Loucy (cell line): Measurements from ENCODE around the gene COL24A1.

ENCODE experiments used
- H2AFZ ChIP-seq: fragments of 200-600 bp; sonication (generic); 2 replicates; pipeline ENCODE4 v1.6.0; 2016; ENCODE audit warnings: antibody characterized with exemption, mild to moderate bottlenecking, low read length, moderate library complexity
- H3F3A ChIP-seq: fragments of 200-600 bp; 2 replicates; pipeline ENCODE4 v1.6.0; 2016; ENCODE audit warnings: antibody characterized with exemption, low read depth, mild to moderate bottlenecking
- H3K27me3 ChIP-seq: fragments of 200-600 bp; sonication (generic); 2 replicates; pipeline ENCODE4 v1.6.1; 2014; ENCODE audit warnings: low read length, mild to moderate bottlenecking; ENCODE audit not compliant: insufficient read depth, poor library complexity, severe bottlenecking
- H3K36me3 ChIP-seq: fragments of 200-600 bp; sonication (generic); 2 replicates; pipeline ENCODE4 v1.6.1; 2016; ENCODE audit warnings: low read length; ENCODE audit not compliant: insufficient read depth
- H3K4me1 ChIP-seq: fragments of 200-600 bp; sonication (generic); 2 replicates; pipeline ENCODE4 v1.5.1; 2014; ENCODE audit warnings: low read length, mild to moderate bottlenecking; ENCODE audit not compliant: insufficient read depth, poor library complexity, severe bottlenecking
- H3K4me2 ChIP-seq: fragments of 200-600 bp; sonication (generic); 2 replicates; pipeline ENCODE4 v1.6.0; 2014; ENCODE audit warnings: antibody characterized with exemption, low read length, low read depth, mild to moderate bottlenecking; ENCODE audit not compliant: poor library complexity, severe bottlenecking
- H3K4me3 ChIP-seq: fragments of 200-600 bp; sonication (generic); 2 replicates; pipeline ENCODE4 v1.5.1; 2014; ENCODE audit warnings: low read length, mild to moderate bottlenecking, mixed read lengths; ENCODE audit not compliant: poor library complexity, severe bottlenecking
- H3K79me2 ChIP-seq: fragments of 200-600 bp; sonication (generic); 2 replicates; pipeline ENCODE4 v1.6.1; 2014; ENCODE audit warnings: low read length; ENCODE audit not compliant: insufficient read depth
- H3K9ac ChIP-seq: fragments of 200-600 bp; sonication (generic); 2 replicates; pipeline ENCODE4 v1.6.0; 2014; ENCODE audit warnings: mild to moderate bottlenecking, low read depth, low read length, moderate library complexity; ENCODE audit not compliant: poor library complexity, severe bottlenecking
- H3K9me2 ChIP-seq: fragments of 200-600 bp; sonication (generic); replicated peaks from 2 replicates; pipeline ENCODE4 v1.6.1; 2016; ENCODE audit warnings: low read depth, low read length, mixed read lengths
- H3K9me3 ChIP-seq: fragments of 200-600 bp; sonication (generic); 2 replicates; pipeline ENCODE4 v1.6.1; 2014; ENCODE audit warnings: mild to moderate bottlenecking, antibody characterized with exemption, low read length, low read depth; ENCODE audit not compliant: insufficient read depth
- H4K20me1 ChIP-seq: fragments of 200-600 bp; sonication (generic); 2 replicates; pipeline ENCODE4 v1.6.0; 2014; ENCODE audit warnings: antibody characterized with exemption, low read length, mild to moderate bottlenecking; ENCODE audit not compliant: insufficient read depth, poor library complexity, severe bottlenecking
- CTCF ChIP-seq: fragments of 200-600 bp; sonication (generic); conservative IDR thresholded peaks from 2 replicates; pipeline ENCODE4 v1.5.1; 2014; ENCODE audit warnings: mild to moderate bottlenecking, antibody characterized with exemption, low read length
- EZH2phosphoT487 ChIP-seq: fragments of 200-600 bp; IDR thresholded peaks from 2 replicates; pipeline ENCODE4 v1.6.1; 2018; ENCODE audit warnings: antibody characterized with exemption, mild to moderate bottlenecking, moderate library complexity, borderline replicate concordance

COL24A1 gene

GRCh38 chr1:86183810-86184209 is 27.2 kb upstream of the COL24A1 start:
- no peak overlapping the region for H3K9ac ChIP-seq
- no peaks in the 10 kb centered on the region for H3K36me3 ChIP-seq
- H3K79me2 ChIP-seq, result no peaks in the 10 kb centered on the region
- H3K9me3 ChIP-seq, result no peaks in the 10 kb centered on the region
- H3K27me3 ChIP-seq, result no peaks in the 10 kb centered on the region
- no peak overlapping the region for H3K4me2 ChIP-seq
- H3K9me2 ChIP-seq, result no peaks in the 10 kb centered on the region
- H3K4me1 ChIP-seq, result no peaks in the 10 kb centered on the region
- H4K20me1 ChIP-seq, result no peaks in the 10 kb centered on the region
- no peak overlapping the region for H2AFZ ChIP-seq
- TF ChIP-seq EZH2phosphoT487, result no peak
- TF ChIP-seq CTCF, result no peak
- no peak overlapping the region for H3K4me3 ChIP-seq
- H3F3A ChIP-seq, result no peaks in the 10 kb centered on the region

- Histone ChIP-seq H3K4me1 (no peaks in the 10 kb centered on the region), H3K36me3 (no peaks in the 10 kb centered on the region), H3K4me3 (no peak overlapping the region), H4K20me1 (no peaks in the 10 kb centered on the region), H3K79me2 (no peaks in the 10 kb centered on the region), H3K9ac (no peak overlapping the region), H3F3A (no peaks in the 10 kb centered on the region), H2AFZ (no peak overlapping the region), H3K9me2 (no peaks in the 10 kb centered on the region), H3K9me3 (no peaks in the 10 kb centered on the region), H3K4me2 (no peak overlapping the region), H3K27me3 (no peaks in the 10 kb centered on the region)
- TF ChIP-seq EZH2phosphoT487 (no peak), CTCF (no peak)
These were observed 19.7 kb upstream of the COL24A1 start for GRCh38 chr1:86176226-86176625.

GRCh38 chr1:86175756-86176155 is 19.2 kb upstream of the COL24A1 start:
- no peaks in the 10 kb centered on the region for H3F3A ChIP-seq
- H3K9me2 ChIP-seq, result no peaks in the 10 kb centered on the region
- no peaks in the 10 kb centered on the region for H3K4me1 ChIP-seq
- no peaks in the 10 kb centered on the region for H4K20me1 ChIP-seq
- no peak overlapping the region for H3K9ac ChIP-seq
- H3K9me3 ChIP-seq, result no peaks in the 10 kb centered on the region
- no peak for TF ChIP-seq EZH2phosphoT487
- no peak for TF ChIP-seq CTCF
- H3K4me2 ChIP-seq, result no peak overlapping the region
- H3K27me3 ChIP-seq, result no peaks in the 10 kb centered on the region
- no peak overlapping the region for H3K4me3 ChIP-seq
- no peaks in the 10 kb centered on the region for H3K79me2 ChIP-seq
- no peaks in the 10 kb centered on the region for H3K36me3 ChIP-seq
- H2AFZ ChIP-seq, result no peak overlapping the region
